SK-N-SH (cell line): Measurements from ENCODE around the gene BABAM2.

Experiments used
- CTCF ChIP-seq: fragments of 200-600 bp; sonication (generic); IDR thresholded peaks from 2 replicates; pipeline ENCODE4 v1.6.1; 2017; ENCODE audit warnings: antibody characterized with exemption, mild to moderate bottlenecking, moderate library complexity
- EP300 ChIP-seq, 2 experiments: IDR thresholded peaks; 2 replicates each; pipeline versions ENCODE4 v1.4.0 to v1.6.1; 2012; ENCODE audit warnings: borderline replicate concordance in 1 of 2, low read depth in 1 of 2, low read length in 1 of 2
- FOSL2 ChIP-seq: IDR thresholded peaks from 2 replicates; pipeline ENCODE4 v1.4.0; 2012; ENCODE audit warnings: low read depth, mild to moderate bottlenecking, moderate library complexity, borderline replicate concordance
- FOXJ3 ChIP-seq: sonication (generic); formaldehyde crosslinking; IDR thresholded peaks from 2 replicates; pipeline ENCODE4 v1.5.1; 2020; ENCODE audit warnings: mild to moderate bottlenecking, missing genetic modification reagents
- FOXM1 ChIP-seq: IDR thresholded peaks from 2 replicates; pipeline ENCODE4 v1.4.0; 2012; ENCODE audit warnings: low read depth, mild to moderate bottlenecking
- MAX ChIP-seq: IDR thresholded peaks from 2 replicates; pipeline ENCODE4 v1.4.0; 2012; ENCODE audit warnings: low read depth
- MEF2A ChIP-seq: IDR thresholded peaks from 2 replicates; pipeline ENCODE4 v1.4.0; 2012; ENCODE audit warnings: low read depth, borderline replicate concordance
- NRF1 ChIP-seq: IDR thresholded peaks from 2 replicates; pipeline ENCODE4 v1.6.1; 2012; ENCODE audit warnings: low read depth, mild to moderate bottlenecking, low read length
- RCOR1 ChIP-seq: fragments of 150-350 bp; IDR thresholded peaks from 2 replicates; pipeline ENCODE4 v1.6.1; 2017; ENCODE audit warnings: antibody characterized with exemption, low read length
- RFX5 ChIP-seq: IDR thresholded peaks from 2 replicates; pipeline ENCODE4 v1.6.1; 2012; ENCODE audit warnings: mild to moderate bottlenecking, improper control_type of control experiment, low read length
- SMC3 ChIP-seq: IDR thresholded peaks from 2 replicates; pipeline ENCODE4 v1.6.1; 2012; ENCODE audit warnings: low read depth, low read length, improper control_type of control experiment
- TAF1 ChIP-seq: IDR thresholded peaks from 2 replicates; pipeline ENCODE4 v1.6.1; 2012; ENCODE audit warnings: low read depth, mild to moderate bottlenecking, low read length, moderate library complexity, borderline replicate concordance
- TEAD4 ChIP-seq: IDR thresholded peaks from 2 replicates; pipeline ENCODE4 v1.4.0; 2012; ENCODE audit warnings: mild to moderate bottlenecking, borderline replicate concordance; ENCODE audit not compliant: insufficient read depth

- TF ChIP-seq CTCF, result no peak
- no peak for TF ChIP-seq FOXJ3 (CRISPR knock-in tag)
- no peak for TF ChIP-seq TEAD4
- TF ChIP-seq EP300 (IDR thresholded peaks at IDR 0.05; ENCODE audit: borderline replicate concordance in 1 of 2, low read depth in 1 of 2, low read length in 1 of 2), result no peak
- TF ChIP-seq NRF1, result no peak
- TF ChIP-seq FOXM1, result no peak
- TF ChIP-seq MAX, result no peak
- no peak for TF ChIP-seq MEF2A
- TF ChIP-seq RFX5, result no peak
- TF ChIP-seq FOSL2, result no peak
- no peak for TF ChIP-seq SMC3
- TF ChIP-seq TAF1, result no peak
- TF ChIP-seq RCOR1, result no peak
Measured at GRCh38 chr2:28352610-28353195, 462.2 kb downstream of the BABAM2 start.
